Neural cell (in vitro differentiated cells): Measurements from ENCODE around the gene COG6. TPM values are rescaled to one million over a fixed set of nuclear protein-coding genes. Genes with fewer than 3 reads are reported as not detected.

Experiments used
- H2AFZ ChIP-seq: fragments of 200-600, 300-800 bp; sonication (generic), shearing (Covaris generic); 2 replicates; pipeline ENCODE4 v1.6.0; 2014; ENCODE audit warnings: low read depth, mild to moderate bottlenecking, antibody characterized with exemption, low read length, moderate library complexity
- H3F3A ChIP-seq: fragments of 200-600 bp; shearing (Covaris generic); 2 replicates; pipeline ENCODE4 v1.6.1; 2016; ENCODE audit warnings: mild to moderate bottlenecking, moderate library complexity, mixed read lengths, antibody characterized with exemption, low read length; ENCODE audit not compliant: insufficient read depth, poor library complexity, severe bottlenecking
- H3K27ac ChIP-seq: fragments of 200-600, 300-800 bp; sonication (generic), shearing (Covaris generic); 2 replicates; pipeline ENCODE4 v1.5.1; 2014; ENCODE audit warnings: mild to moderate bottlenecking, low read length, moderate library complexity
- H3K27me3 ChIP-seq: fragments of 300-800, 200-600 bp; sonication (generic), shearing (Covaris generic); 2 replicates; pipeline ENCODE4 v1.6.0; 2014; ENCODE audit warnings: mild to moderate bottlenecking, low read depth, low read length, moderate library complexity; ENCODE audit not compliant: insufficient read depth
- H3K36me3 ChIP-seq: fragments of 300-800, 200-600 bp; sonication (generic), shearing (Covaris generic); 2 replicates; pipeline ENCODE4 v1.5.1; 2014; ENCODE audit warnings: mild to moderate bottlenecking, antibody characterized with exemption, low read length, moderate library complexity; ENCODE audit not compliant: insufficient read depth
- H3K4me2 ChIP-seq: fragments of 300-800, 200-600 bp; sonication (generic), shearing (Covaris generic); 2 replicates; pipeline ENCODE4 v1.6.0; 2014; ENCODE audit warnings: mild to moderate bottlenecking, low read length
- H3K4me3 ChIP-seq: fragments of 300-800, 200-600 bp; sonication (generic), shearing (Covaris generic); 2 replicates; pipeline ENCODE4 v1.5.1; 2014; ENCODE audit warnings: mild to moderate bottlenecking, low read length, moderate library complexity
- H3K79me2 ChIP-seq: fragments of 200-600 bp; shearing (Covaris generic); replicated peaks from 2 replicates; pipeline ENCODE4 v1.6.0; 2014; ENCODE audit warnings: mild to moderate bottlenecking, low read length, moderate library complexity; ENCODE audit not compliant: insufficient read depth
- H3K9ac ChIP-seq: fragments of 300-800, 200-600 bp; sonication (generic), shearing (Covaris generic); 2 replicates; pipeline ENCODE4 v1.6.1; 2016; ENCODE audit warnings: mild to moderate bottlenecking, low read length, mixed read lengths
- H3K9me2 ChIP-seq: fragments of 200-600 bp; shearing (Covaris generic); 2 replicates; pipeline ENCODE4 v1.6.1; 2016; ENCODE audit warnings: mild to moderate bottlenecking, low read length, mixed read lengths; ENCODE audit not compliant: insufficient read depth
- H3K9me3 ChIP-seq: fragments of 200-600, 300-800 bp; sonication (generic), shearing (Covaris generic); 2 replicates; pipeline ENCODE4 v1.6.1; 2016; ENCODE audit warnings: mild to moderate bottlenecking, mixed run types, low read length, moderate library complexity, mixed read lengths
- H4K20me1 ChIP-seq: fragments of 200-600 bp; shearing (Covaris generic); 2 replicates; pipeline ENCODE4 v1.6.1; 2016; ENCODE audit warnings: mild to moderate bottlenecking, mixed run types; ENCODE audit not compliant: insufficient read depth
- EP300 ChIP-seq: fragments of 450-650 bp; conservative IDR thresholded peaks from 2 replicates; pipeline ENCODE4 v1.6.1; 2014; ENCODE audit warnings: antibody characterized with exemption, mild to moderate bottlenecking, moderate library complexity; ENCODE audit not compliant: poor library complexity, severe bottlenecking
- EZH2 ChIP-seq: fragments of 200-600, 300-800 bp; shearing (Covaris generic), sonication (generic); IDR thresholded peaks from 2 replicates; pipeline ENCODE4 v1.6.1; 2014; ENCODE audit warnings: antibody characterized with exemption, low read length, borderline replicate concordance, mild to moderate bottlenecking; ENCODE audit not compliant: insufficient read depth, poor library complexity, severe bottlenecking
- MXI1 ChIP-seq: fragments of 450-650 bp; conservative IDR thresholded peaks from 2 replicates; pipeline ENCODE4 v1.6.1; 2014; ENCODE audit warnings: antibody characterized with exemption, mild to moderate bottlenecking; ENCODE audit not compliant: poor library complexity, severe bottlenecking
- POLR2AphosphoS5 ChIP-seq: IDR thresholded peaks from 2 replicates; pipeline ENCODE4 v1.6.1; 2012
- RAD21 ChIP-seq: fragments of 450-650 bp; conservative IDR thresholded peaks from 2 replicates; pipeline ENCODE4 v1.6.1; 2014; ENCODE audit warnings: antibody characterized with exemption, mild to moderate bottlenecking, moderate library complexity
- SMC3 ChIP-seq: fragments of 450-650 bp; conservative IDR thresholded peaks from 2 replicates; pipeline ENCODE4 v1.6.1; 2014; ENCODE audit warnings: antibody characterized with exemption, mild to moderate bottlenecking, moderate library complexity; ENCODE audit not compliant: poor library complexity
- TAF1 ChIP-seq: IDR thresholded peaks from 2 replicates; pipeline ENCODE4 v1.6.1; 2012; ENCODE audit warnings: low read depth
- polyA plus RNA-seq: library from polyadenylated mRNA; depleted of rRNA; stranded (reverse); fragments of >200 nt; gene quantifications from 2 replicates; pipeline ENCODE4 v1.2.3, GENCODE V29; 2014
- TF ChIP-seq, protein P1 (sequence below): fragments of 450-650 bp; IDR thresholded peaks from 2 replicates; pipeline ENCODE4 v1.5.1; 2014; ENCODE audit warnings: antibody characterized with exemption, mild to moderate bottlenecking, moderate library complexity; ENCODE audit not compliant: poor library complexity, severe bottlenecking
- TF ChIP-seq, protein P2 (sequence below): IDR thresholded peaks from 2 replicates; pipeline ENCODE4 v1.6.1; 2012; ENCODE audit warnings: borderline replicate concordance

COG6 gene
- polyA plus RNA-seq, 1 donor from 2014 or later: 23.1 TPM

DNA sequence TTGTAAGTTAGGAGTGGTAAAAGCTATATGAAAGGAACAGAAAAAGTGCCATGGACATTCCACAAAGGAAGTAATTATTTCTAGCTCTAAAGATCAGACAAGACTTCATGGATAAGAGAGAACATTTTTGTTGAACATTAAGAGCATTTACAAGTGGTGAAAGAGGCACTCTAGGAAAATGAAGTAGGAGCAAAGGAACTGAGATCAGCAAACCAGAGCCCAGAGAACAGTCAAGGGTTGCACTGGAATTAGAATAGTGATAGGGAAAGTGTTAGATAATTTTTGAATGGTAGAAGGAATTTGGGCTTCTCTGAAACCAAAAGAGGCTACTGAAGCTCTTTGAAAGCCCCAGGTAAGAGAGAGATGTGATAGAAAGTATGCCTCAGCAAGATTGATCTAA is 94.1 kb downstream of the COG6 start:
- no peak for TF ChIP-seq SMC3
- no peak for TF ChIP-seq RAD21
- TF ChIP-seq, protein P1, sequence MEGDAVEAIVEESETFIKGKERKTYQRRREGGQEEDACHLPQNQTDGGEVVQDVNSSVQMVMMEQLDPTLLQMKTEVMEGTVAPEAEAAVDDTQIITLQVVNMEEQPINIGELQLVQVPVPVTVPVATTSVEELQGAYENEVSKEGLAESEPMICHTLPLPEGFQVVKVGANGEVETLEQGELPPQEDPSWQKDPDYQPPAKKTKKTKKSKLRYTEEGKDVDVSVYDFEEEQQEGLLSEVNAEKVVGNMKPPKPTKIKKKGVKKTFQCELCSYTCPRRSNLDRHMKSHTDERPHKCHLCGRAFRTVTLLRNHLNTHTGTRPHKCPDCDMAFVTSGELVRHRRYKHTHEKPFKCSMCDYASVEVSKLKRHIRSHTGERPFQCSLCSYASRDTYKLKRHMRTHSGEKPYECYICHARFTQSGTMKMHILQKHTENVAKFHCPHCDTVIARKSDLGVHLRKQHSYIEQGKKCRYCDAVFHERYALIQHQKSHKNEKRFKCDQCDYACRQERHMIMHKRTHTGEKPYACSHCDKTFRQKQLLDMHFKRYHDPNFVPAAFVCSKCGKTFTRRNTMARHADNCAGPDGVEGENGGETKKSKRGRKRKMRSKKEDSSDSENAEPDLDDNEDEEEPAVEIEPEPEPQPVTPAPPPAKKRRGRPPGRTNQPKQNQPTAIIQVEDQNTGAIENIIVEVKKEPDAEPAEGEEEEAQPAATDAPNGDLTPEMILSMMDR: no peak
- no peak for TF ChIP-seq EZH2
- no peak for TF ChIP-seq POLR2AphosphoS5
- no peak for TF ChIP-seq MXI1
- no peak for TF ChIP-seq TAF1
- TF ChIP-seq, protein P2, sequence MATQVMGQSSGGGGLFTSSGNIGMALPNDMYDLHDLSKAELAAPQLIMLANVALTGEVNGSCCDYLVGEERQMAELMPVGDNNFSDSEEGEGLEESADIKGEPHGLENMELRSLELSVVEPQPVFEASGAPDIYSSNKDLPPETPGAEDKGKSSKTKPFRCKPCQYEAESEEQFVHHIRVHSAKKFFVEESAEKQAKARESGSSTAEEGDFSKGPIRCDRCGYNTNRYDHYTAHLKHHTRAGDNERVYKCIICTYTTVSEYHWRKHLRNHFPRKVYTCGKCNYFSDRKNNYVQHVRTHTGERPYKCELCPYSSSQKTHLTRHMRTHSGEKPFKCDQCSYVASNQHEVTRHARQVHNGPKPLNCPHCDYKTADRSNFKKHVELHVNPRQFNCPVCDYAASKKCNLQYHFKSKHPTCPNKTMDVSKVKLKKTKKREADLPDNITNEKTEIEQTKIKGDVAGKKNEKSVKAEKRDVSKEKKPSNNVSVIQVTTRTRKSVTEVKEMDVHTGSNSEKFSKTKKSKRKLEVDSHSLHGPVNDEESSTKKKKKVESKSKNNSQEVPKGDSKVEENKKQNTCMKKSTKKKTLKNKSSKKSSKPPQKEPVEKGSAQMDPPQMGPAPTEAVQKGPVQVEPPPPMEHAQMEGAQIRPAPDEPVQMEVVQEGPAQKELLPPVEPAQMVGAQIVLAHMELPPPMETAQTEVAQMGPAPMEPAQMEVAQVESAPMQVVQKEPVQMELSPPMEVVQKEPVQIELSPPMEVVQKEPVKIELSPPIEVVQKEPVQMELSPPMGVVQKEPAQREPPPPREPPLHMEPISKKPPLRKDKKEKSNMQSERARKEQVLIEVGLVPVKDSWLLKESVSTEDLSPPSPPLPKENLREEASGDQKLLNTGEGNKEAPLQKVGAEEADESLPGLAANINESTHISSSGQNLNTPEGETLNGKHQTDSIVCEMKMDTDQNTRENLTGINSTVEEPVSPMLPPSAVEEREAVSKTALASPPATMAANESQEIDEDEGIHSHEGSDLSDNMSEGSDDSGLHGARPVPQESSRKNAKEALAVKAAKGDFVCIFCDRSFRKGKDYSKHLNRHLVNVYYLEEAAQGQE: no peak
- TF ChIP-seq EP300: no peak
- no peaks in the 10 kb centered on the region for H3K9me2 ChIP-seq
- H2AFZ ChIP-seq: no peak overlapping the region
- no peak overlapping the region for H3K4me2 ChIP-seq
- no peaks in the 10 kb centered on the region for H3K9me3 ChIP-seq
- no peak overlapping the region for H3K9ac ChIP-seq
- H3K4me3 ChIP-seq: no peak overlapping the region
- H4K20me1 ChIP-seq: no peaks in the 10 kb centered on the region
- H3K79me2 ChIP-seq: no peaks in the 10 kb centered on the region
- no peak overlapping the region for H3K27ac ChIP-seq
- no peaks in the 10 kb centered on the region for H3F3A ChIP-seq
- no peaks in the 10 kb centered on the region for H3K27me3 ChIP-seq
- H3K36me3 ChIP-seq: no peaks in the 10 kb centered on the region

DNA sequence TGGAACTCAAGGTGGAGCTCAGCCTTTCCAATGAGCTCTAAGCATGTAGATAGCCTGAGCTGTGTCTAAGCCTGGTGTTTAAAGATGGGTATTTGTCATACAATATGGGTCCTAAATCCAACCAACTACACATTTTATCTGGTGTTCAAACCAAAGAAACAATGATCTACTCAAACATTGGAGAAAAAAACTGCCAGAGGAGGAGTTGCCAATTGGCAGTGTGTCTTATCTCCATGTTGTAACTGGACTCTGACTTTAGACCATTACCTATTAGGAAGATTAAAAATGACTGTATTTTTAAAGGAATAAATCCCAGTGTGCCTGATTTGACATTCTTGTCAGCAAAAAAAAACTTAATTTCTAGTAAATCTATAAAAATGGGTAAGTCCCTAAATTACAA is 96.3 kb downstream of the COG6 start:
- Histone ChIP-seq H3K4me2 (no peak overlapping the region), H3K36me3 (no peaks in the 10 kb centered on the region), H3K79me2 (no peaks in the 10 kb centered on the region), H3K9me3 (no peaks in the 10 kb centered on the region), H3K27me3 (no peaks in the 10 kb centered on the region), H3K9me2 (no peaks in the 10 kb centered on the region), H3F3A (no peaks in the 10 kb centered on the region), H3K27ac (no peak overlapping the region), H3K9ac (no peak overlapping the region), H2AFZ (no peak overlapping the region), H3K4me3 (no peak overlapping the region), H4K20me1 (no peaks in the 10 kb centered on the region)
- TF ChIP-seq, protein P1: no peak
- TF ChIP-seq EP300 (no peak), RAD21 (no peak), EZH2 (no peak), MXI1 (no peak), POLR2AphosphoS5 (no peak), SMC3 (no peak), TAF1 (no peak)
- TF ChIP-seq, protein P2: no peak
